ENCODE measurements around the gene WWC2.

The WWC2 gene

GRCh38 chr4:183211533-183211932 lies 112.5 kb downstream of the WWC2 start:
- no peak for DNase-seq

- no peak for DNase-seq
Measured at GRCh38 chr4:183213996-183214395, 114.9 kb downstream of the WWC2 start.

- no peak for DNase-seq
Measured at GRCh38 chr4:183214912-183215488, 115.9 kb downstream of the WWC2 start.

GRCh38 chr4:183220236-183220635 lies 121.2 kb downstream of the WWC2 start:
- no peak for DNase-seq

GRCh38 chr4:183223053-183223452 lies 124.0 kb downstream of the WWC2 start:
- DNase-seq = no peak

- DNase-seq = no peak
Measured at GRCh38 chr4:183229397-183229796, 130.3 kb downstream of the WWC2 start.

- no peak for DNase-seq
Measured at GRCh38 chr4:183240581-183241321, 141.7 kb downstream of the WWC2 start.

- no peak for DNase-seq
Measured at GRCh38 chr4:183241322-183241640, 142.2 kb downstream of the WWC2 start.

- no peak for DNase-seq
Measured at GRCh38 chr4:183241721-183242151, 142.7 kb downstream of the WWC2 start.

GRCh38 chr4:183242291-183242690 lies 143.2 kb downstream of the WWC2 start:
- DNase-seq = no peak

GRCh38 chr4:183244019-183244418 lies 145.0 kb downstream of the WWC2 start:
- no peak for DNase-seq

GRCh38 chr4:183244506-183244905 lies 145.4 kb downstream of the WWC2 start:
- DNase-seq = no peak

- DNase-seq = no peak
Measured at GRCh38 chr4:183248201-183248600, 149.1 kb downstream of the WWC2 start.

- DNase-seq = no peak
Measured at GRCh38 chr4:183249854-183250253, 150.8 kb downstream of the WWC2 start.

- no peak for DNase-seq
Measured at GRCh38 chr4:183250831-183251230, 151.8 kb downstream of the WWC2 start.

GRCh38 chr4:183252959-183253358 lies 153.9 kb downstream of the WWC2 start:
- DNase-seq = no peak

GRCh38 chr4:183253451-183253850 lies 154.4 kb downstream of the WWC2 start:
- DNase-seq = no peak

- DNase-seq = no peak
Measured at GRCh38 chr4:183254162-183254561, 155.1 kb downstream of the WWC2 start.

GRCh38 chr4:183255487-183255886 lies 156.4 kb downstream of the WWC2 start:
- no peak for DNase-seq

GRCh38 chr4:183256343-183256742 lies 157.3 kb downstream of the WWC2 start:
- no peak for DNase-seq

- no peak for DNase-seq
Measured at GRCh38 chr4:183256756-183257385, 157.8 kb downstream of the WWC2 start.

- DNase-seq = no peak
Measured at GRCh38 chr4:183257808-183258207, 158.8 kb downstream of the WWC2 start.

GRCh38 chr4:183260491-183261151 lies 161.6 kb downstream of the WWC2 start:
- DNase-seq = no peak

Data from NCI-H1105 (cell line).